ENCODE measurements around the gene VAPB. TPM values are rescaled to one million over a fixed set of nuclear protein-coding genes. Genes with fewer than 3 reads are reported as not detected.

Gene VAPB
- polyA plus RNA-seq, 3 donors, result 8.5 to 14.3 (median 10.1) TPM

DNA sequence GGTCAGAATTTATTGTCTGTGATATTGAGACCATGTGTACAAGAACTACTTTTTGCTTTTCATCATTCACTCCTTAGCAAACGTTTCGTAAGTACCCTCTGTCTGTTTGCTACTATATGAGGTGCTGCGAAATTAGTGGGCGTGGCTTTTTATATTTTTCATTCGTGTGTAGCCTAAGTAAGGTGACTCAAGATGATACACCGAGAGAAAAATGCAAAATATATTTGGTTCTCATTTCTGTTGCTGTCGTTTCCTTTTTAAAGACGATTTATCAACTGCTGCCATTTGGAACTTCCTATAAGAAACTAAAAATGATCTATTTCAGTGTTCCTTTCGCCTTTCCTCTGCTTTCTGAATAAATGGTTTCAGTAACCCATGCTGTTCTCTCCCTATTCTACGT lies 61.2 kb downstream of the VAPB start:
- Histone ChIP-seq H3K9ac (ENCODE audit: insufficient read depth, low read length, poor library complexity, severe bottlenecking) (no peak overlapping the region), H3K36me3 (replicated peaks in 1 of 2; ENCODE audit: control insufficient read depth in 1 of 2, insufficient read depth in 2 of 2, low read length in 2 of 2) (peaks cover 22 to 65% of the 10 kb centered on the region in 2 donors), H3K4me1 (ENCODE audit: control insufficient read depth in 1 of 2, insufficient read depth in 2 of 2, low read length in 2 of 2) (no peaks in the 10 kb centered on the region), H3K27ac (ENCODE audit: low read depth in 1 of 2, low read length in 2 of 2) (no peak overlapping the region), H3K4me3 (replicated peaks in 1 of 3; ENCODE audit: low read depth in 2 of 3, low read length in 3 of 3) (no peak overlapping the region), H3K79me2 (ENCODE audit: insufficient read depth, low read length) (no peaks in the 10 kb centered on the region), H3K9me3 (replicated peaks in 1 of 2; ENCODE audit: control insufficient read depth in 1 of 2, insufficient read depth in 1 of 2, low read length in 2 of 2) (no peaks in the 10 kb centered on the region), H3K4me2 (replicated peaks; ENCODE audit: extremely low read depth, low read length, poor library complexity, severe bottlenecking) (no peak overlapping the region), H3K27me3 (ENCODE audit: control insufficient read depth in 2 of 2, insufficient read depth in 2 of 2, low read length in 2 of 2) (no peaks in the 10 kb centered on the region), H2AFZ (ENCODE audit: insufficient read depth, low read depth, low read length, poor library complexity, severe bottlenecking) (no peak overlapping the region), H4K20me1 (ENCODE audit: insufficient read depth, low read length) (peaks cover 9% of the 10 kb centered on the region)
- H3K27me3 Mint-ChIP-seq (ENCODE audit: low read depth in 3 of 3), result no peaks in the 10 kb centered on the region
- DNase-seq, result no peak
- H3K36me3 Mint-ChIP-seq, result peaks cover 46 to 53% of the 10 kb centered on the region in 2 donors
- no peak overlapping the region for H3K4me3 Mint-ChIP-seq
- 20% methylated on average over 1 of the region's 10 CpGs for WGBS (ENCODE audit: insufficient coverage)
- H3K4me1 Mint-ChIP-seq, result no peaks in the 10 kb centered on the region
- H3K27ac Mint-ChIP-seq, result no peak overlapping the region
- H3K9me3 Mint-ChIP-seq, result peaks cover 0 to 3% (median 2%) of the 10 kb centered on the region in 7 donors
- intact Hi-C loops (cut with micrococcal nuclease), result no loop called here
- TF ChIP-seq, protein P1, sequence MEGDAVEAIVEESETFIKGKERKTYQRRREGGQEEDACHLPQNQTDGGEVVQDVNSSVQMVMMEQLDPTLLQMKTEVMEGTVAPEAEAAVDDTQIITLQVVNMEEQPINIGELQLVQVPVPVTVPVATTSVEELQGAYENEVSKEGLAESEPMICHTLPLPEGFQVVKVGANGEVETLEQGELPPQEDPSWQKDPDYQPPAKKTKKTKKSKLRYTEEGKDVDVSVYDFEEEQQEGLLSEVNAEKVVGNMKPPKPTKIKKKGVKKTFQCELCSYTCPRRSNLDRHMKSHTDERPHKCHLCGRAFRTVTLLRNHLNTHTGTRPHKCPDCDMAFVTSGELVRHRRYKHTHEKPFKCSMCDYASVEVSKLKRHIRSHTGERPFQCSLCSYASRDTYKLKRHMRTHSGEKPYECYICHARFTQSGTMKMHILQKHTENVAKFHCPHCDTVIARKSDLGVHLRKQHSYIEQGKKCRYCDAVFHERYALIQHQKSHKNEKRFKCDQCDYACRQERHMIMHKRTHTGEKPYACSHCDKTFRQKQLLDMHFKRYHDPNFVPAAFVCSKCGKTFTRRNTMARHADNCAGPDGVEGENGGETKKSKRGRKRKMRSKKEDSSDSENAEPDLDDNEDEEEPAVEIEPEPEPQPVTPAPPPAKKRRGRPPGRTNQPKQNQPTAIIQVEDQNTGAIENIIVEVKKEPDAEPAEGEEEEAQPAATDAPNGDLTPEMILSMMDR (IDR thresholded peaks at IDR 0.05), result no peak

DNA sequence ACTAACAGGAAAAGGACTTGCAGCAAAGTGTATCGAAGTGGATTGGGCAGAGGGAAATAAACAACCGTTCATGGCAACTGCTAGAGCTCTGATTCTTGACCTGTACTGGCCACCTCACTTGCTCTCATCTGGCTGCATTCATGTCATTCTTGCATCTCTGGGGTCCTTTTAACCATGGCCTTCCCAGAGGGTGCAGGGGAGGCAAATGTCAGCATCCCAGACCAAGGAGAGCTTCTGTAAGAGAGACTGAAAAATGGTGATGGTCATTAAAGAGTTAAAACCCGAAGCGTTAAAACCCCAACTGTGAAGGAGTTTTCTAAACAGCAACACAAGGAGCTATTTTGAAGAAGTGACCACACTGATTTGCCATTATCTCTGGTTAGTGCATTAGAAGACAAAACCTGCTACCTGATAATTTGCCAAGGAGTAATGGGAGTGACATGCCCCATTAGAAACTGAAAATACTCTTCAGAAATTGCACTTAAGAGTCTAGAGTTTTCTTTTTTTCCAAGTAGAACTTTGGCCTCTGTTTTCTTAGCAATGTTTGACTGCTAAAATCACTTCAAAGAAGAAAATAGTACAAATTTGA lies 63.7 kb downstream of the VAPB start:
- TF ChIP-seq, protein P1 (IDR thresholded peaks at IDR 0.05), result no peak
- H2AFZ ChIP-seq (ENCODE audit: insufficient read depth, low read depth, low read length, poor library complexity, severe bottlenecking), result no peak overlapping the region
- DNase-seq, result no peak
- no peak overlapping the region for H3K4me2 ChIP-seq (replicated peaks; ENCODE audit: extremely low read depth, low read length, poor library complexity, severe bottlenecking)
- Mint-ChIP-seq H3K9me3 (peaks cover 0 to 3% (median 2%) of the 10 kb centered on the region in 7 donors), H3K4me1 (no peaks in the 10 kb centered on the region), H3K36me3 (peaks cover 27 to 36% of the 10 kb centered on the region in 2 donors), H3K27ac (no peak overlapping the region), H3K27me3 (ENCODE audit: low read depth in 3 of 3) (no peaks in the 10 kb centered on the region), H3K4me3 (no peak overlapping the region)
- 93% methylated on average over 3 of the region's 4 CpGs for WGBS (ENCODE audit: insufficient coverage)
- no peak overlapping the region for H3K9ac ChIP-seq (ENCODE audit: insufficient read depth, low read length, poor library complexity, severe bottlenecking)
- H3K36me3 ChIP-seq (replicated peaks in 1 of 2; ENCODE audit: control insufficient read depth in 1 of 2, insufficient read depth in 2 of 2, low read length in 2 of 2), result peaks cover 7 to 40% of the 10 kb centered on the region in 2 donors
- H3K4me1 ChIP-seq (ENCODE audit: control insufficient read depth in 1 of 2, insufficient read depth in 2 of 2, low read length in 2 of 2), result no peaks in the 10 kb centered on the region
- H3K27me3 ChIP-seq (ENCODE audit: control insufficient read depth in 2 of 2, insufficient read depth in 2 of 2, low read length in 2 of 2), result no peaks in the 10 kb centered on the region
- H4K20me1 ChIP-seq (ENCODE audit: insufficient read depth, low read length), result peaks cover 5% of the 10 kb centered on the region
- H3K79me2 ChIP-seq (ENCODE audit: insufficient read depth, low read length), result no peaks in the 10 kb centered on the region
- H3K9me3 ChIP-seq (replicated peaks in 1 of 2; ENCODE audit: control insufficient read depth in 1 of 2, insufficient read depth in 1 of 2, low read length in 2 of 2), result no peaks in the 10 kb centered on the region
- no peak overlapping the region for H3K27ac ChIP-seq (ENCODE audit: low read depth in 1 of 2, low read length in 2 of 2)
- intact Hi-C loops (cut with micrococcal nuclease), result no loop called here
- no peak overlapping the region for H3K4me3 ChIP-seq (replicated peaks in 1 of 3; ENCODE audit: low read depth in 2 of 3, low read length in 3 of 3)

All from CD14-positive monocyte (primary cell).